Measurements from ENCODE around the gene EIF3D.

Gene EIF3D

DNA sequence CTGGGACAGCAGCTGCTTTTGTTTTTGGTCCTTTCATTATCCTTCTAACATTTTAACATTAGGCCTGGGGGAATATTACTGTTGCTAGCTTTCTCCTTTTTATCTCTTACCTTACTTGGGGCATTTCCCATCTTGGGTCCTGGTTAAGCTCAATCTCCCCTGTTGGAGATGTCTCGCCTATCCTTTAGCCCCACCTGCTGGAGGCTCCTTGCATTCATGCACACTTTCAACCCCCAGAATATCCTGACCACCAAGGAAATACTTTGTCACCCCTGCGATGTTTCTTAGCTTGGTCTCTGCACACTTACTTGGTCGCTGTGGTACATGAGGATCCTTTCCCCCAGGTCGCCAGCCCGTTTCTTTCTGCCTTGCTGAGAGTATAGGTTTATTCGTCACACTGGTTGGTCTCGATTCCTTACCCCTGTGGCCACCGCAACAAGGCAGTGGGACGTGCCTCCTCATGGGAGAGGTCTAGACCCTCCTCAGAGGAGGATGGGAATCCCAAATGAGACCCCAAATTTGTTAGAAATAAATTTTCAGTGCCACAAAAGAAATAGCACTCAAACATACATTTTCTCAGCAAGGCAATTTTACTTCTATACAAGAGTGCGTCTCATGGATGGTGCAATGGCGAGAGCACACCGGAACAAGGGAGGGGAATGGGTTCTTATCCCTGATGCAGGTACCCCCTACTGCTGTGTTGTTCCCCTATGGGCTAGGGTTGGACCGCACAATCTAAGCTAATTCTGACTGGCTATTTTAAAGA lies 42.2 kb downstream of the EIF3D start:
- H3K27me3 ChIP-seq (ENCODE audit: control insufficient read depth, insufficient read depth, low read length, poor library complexity, severe bottlenecking) = peaks cover 11% of the 10 kb centered on the region
- H3K27ac ChIP-seq (ENCODE audit: insufficient read depth, low read depth, low read length, poor library complexity, severe bottlenecking) = no peak overlapping the region
- no peaks in the 10 kb centered on the region for H3K4me1 ChIP-seq (ENCODE audit: control insufficient read depth, insufficient read depth, low read length)
- no peak overlapping the region for H3K4me3 ChIP-seq (ENCODE audit: insufficient read depth, low read depth, low read length)
- peaks cover 10% of the 10 kb centered on the region for H3K36me3 ChIP-seq (ENCODE audit: control insufficient read depth, insufficient read depth, low read length)
- 90% methylated on average over 13 of the region's 13 CpGs for WGBS, 2 experiments
- H3K9me3 ChIP-seq (ENCODE audit: control insufficient read depth, low read length) = no peaks in the 10 kb centered on the region

DNA sequence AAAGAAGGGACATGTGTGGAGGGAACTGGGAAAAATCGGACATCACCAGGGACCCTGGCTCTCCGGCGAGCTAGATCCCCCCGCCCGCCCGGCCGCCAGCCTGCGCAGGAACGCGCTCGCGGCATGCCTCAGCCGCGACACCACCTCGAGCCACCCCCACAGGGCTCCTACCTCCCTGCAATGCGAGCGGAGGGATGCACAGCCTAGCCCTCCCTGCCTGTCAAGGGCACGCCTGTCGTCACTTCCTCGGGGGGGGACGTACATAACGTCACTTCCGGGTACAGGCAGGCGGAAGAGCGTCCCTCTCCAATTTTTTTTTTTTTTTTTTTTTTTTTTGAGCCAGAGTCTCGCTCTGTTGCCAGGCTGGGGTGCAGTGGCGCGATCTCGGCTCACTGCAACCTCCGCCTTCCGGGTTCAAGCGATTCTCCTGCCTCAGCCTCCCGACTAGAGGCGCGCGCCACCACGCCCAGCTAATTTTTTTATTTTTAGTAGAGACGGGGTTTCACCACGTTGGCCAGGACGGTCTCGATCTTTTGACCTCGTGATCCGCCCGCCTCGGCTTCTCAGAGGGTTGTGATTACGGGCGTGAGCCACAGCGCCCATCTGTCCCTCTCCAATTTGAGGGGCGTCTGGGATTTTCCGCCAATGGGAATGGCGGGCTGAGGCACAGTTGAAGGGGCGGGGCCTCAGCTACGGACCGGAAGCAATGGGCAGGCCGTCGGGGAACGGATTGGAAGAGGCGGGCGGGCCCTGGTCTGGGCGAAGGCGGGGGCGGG lies 47.4 kb downstream of the EIF3D start, which contains the start of gene TXN2:
TSS of gene TXN2 (minus strand) at position 248 of the 776 bp plus-strand sequence. CDS start 803 bp downstream, outside the sequence.
- no peaks in the 10 kb centered on the region for H3K9me3 ChIP-seq (ENCODE audit: control insufficient read depth, low read length)
- peaks cover 2% of the 10 kb centered on the region for H3K36me3 ChIP-seq (ENCODE audit: control insufficient read depth, insufficient read depth, low read length)
- peaks cover 11% of the 10 kb centered on the region for H3K27me3 ChIP-seq (ENCODE audit: control insufficient read depth, insufficient read depth, low read length, poor library complexity, severe bottlenecking)
- H3K27ac ChIP-seq (ENCODE audit: insufficient read depth, low read depth, low read length, poor library complexity, severe bottlenecking) = peak within 1 kb of the TSS; percentile 91
- H3K4me1 ChIP-seq (ENCODE audit: control insufficient read depth, insufficient read depth, low read length) = peaks cover 7% of the 10 kb centered on the region
- 0% methylated on average over 62 of the region's 62 CpGs for WGBS, 2 experiments
- peak within 1 kb of the TSS; percentile 73 for H3K4me3 ChIP-seq (ENCODE audit: insufficient read depth, low read depth, low read length)

DNA sequence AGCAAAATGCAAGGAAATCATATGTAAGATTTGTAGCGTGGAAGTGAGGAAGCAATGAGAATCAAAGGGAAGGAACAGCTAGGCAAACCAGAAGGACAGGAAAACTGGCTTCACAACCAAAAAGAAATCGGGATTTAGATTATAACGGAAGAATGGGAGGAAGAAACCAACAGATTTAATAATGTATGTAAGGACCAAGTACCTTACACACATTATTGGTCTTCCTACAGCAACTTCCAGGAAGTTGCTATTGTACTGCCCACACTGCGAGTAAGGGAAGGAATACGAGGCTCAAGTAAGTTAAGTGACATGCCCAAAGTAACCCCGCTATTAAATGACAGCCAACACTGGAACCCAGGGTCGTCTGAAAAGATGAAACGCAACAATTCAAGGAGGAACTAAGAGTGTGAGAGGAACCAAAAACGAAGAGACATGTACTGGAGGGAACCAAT lies 48.0 kb downstream of the EIF3D start:
- Histone ChIP-seq H3K4me3 (ENCODE audit: insufficient read depth, low read depth, low read length) (peak overlapping the region; percentile 73), H3K4me1 (ENCODE audit: control insufficient read depth, insufficient read depth, low read length) (peaks cover 7% of the 10 kb centered on the region), H3K9me3 (ENCODE audit: control insufficient read depth, low read length) (no peaks in the 10 kb centered on the region), H3K27ac (ENCODE audit: insufficient read depth, low read depth, low read length, poor library complexity, severe bottlenecking) (no peak overlapping the region), H3K27me3 (ENCODE audit: control insufficient read depth, insufficient read depth, low read length, poor library complexity, severe bottlenecking) (peaks cover 11% of the 10 kb centered on the region), H3K36me3 (ENCODE audit: control insufficient read depth, insufficient read depth, low read length) (peaks cover 5% of the 10 kb centered on the region)
- 31 to 36% methylated on average over 9 of the region's 9 CpGs for whole genome bisulfite sequencing, 2 experiments

DNA sequence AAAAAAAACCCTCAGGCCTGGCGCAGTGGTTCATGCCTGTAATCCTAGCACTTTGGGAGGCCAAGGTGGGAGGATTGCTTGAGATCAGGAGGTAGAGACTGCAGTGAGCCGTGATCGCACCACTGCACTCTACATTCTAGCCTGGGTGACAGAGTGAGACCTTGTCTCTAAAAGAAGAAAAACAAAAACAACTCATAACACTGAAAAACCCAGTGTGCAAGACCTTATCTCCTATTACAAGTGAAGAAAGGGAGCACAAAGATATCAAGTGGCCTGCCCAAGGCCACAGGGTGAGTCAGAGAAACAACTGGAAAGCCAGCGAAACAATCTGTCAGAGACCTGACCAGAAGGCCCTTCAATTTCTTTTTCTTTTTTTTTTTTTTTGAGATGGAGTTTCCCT lies 50.0 kb downstream of the EIF3D start:
- H3K9me3 ChIP-seq (ENCODE audit: control insufficient read depth, low read length) = no peaks in the 10 kb centered on the region
- peaks cover 10% of the 10 kb centered on the region for H3K36me3 ChIP-seq (ENCODE audit: control insufficient read depth, insufficient read depth, low read length)
- peaks cover 7% of the 10 kb centered on the region for H3K4me1 ChIP-seq (ENCODE audit: control insufficient read depth, insufficient read depth, low read length)
- no peak overlapping the region for H3K4me3 ChIP-seq (ENCODE audit: insufficient read depth, low read depth, low read length)
- no peak overlapping the region for H3K27ac ChIP-seq (ENCODE audit: insufficient read depth, low read depth, low read length, poor library complexity, severe bottlenecking)
- 89 to 96% methylated on average over 4 of the region's 4 CpGs for WGBS, 2 experiments
- peaks cover 6% of the 10 kb centered on the region for H3K27me3 ChIP-seq (ENCODE audit: control insufficient read depth, insufficient read depth, low read length, poor library complexity, severe bottlenecking)

DNA sequence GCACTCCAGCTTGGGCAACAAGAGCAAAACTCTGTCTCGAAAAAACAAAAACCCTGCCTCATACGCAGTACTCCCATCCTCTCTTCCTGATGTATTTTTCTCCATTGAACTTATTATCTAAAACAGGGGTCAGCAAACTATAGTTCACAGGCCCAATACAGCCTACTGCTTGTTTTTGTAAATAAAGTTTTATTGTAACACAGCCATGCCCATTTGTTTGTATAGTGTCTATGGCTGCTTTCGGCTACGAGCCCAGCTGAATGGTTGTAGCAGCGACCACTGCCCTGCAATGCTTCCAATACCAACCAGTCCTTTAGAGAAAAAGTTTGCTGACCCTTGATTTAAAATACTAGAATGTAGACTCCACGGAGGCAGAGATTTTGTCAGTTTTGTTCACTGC lies 53.6 kb downstream of the EIF3D start:
- no peak overlapping the region for H3K4me3 ChIP-seq (ENCODE audit: insufficient read depth, low read depth, low read length)
- no peak overlapping the region for H3K27ac ChIP-seq (ENCODE audit: insufficient read depth, low read depth, low read length, poor library complexity, severe bottlenecking)
- no peaks in the 10 kb centered on the region for H3K27me3 ChIP-seq (ENCODE audit: control insufficient read depth, insufficient read depth, low read length, poor library complexity, severe bottlenecking)
- H3K36me3 ChIP-seq (ENCODE audit: control insufficient read depth, insufficient read depth, low read length) = peaks cover 13% of the 10 kb centered on the region
- H3K9me3 ChIP-seq (ENCODE audit: control insufficient read depth, low read length) = no peaks in the 10 kb centered on the region
- peaks cover 2% of the 10 kb centered on the region for H3K4me1 ChIP-seq (ENCODE audit: control insufficient read depth, insufficient read depth, low read length)
- WGBS, 2 experiments = 96 to 98% methylated on average over 6 of the region's 6 CpGs

DNA sequence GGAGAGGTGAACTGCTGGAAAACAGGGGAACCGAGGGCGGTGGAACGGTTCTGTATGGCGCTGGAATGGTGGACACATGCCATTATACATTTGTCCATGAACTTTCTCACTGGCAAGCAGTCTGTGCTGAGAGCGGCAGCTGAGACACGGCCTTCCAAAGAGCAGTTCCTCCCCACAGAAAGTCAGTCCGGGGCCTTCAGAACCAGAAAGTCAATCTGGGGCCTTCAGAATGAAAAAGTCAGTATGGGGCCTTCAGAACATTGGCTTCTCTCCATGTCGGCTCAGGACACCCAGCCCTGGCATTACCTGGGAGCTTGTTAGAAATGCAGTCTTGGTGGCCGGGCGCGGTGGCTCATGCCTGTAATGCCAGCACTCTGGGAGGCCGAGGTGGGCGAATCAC lies 56.3 kb downstream of the EIF3D start:
- 88 to 91% methylated on average over 13 of the region's 13 CpGs for WGBS, 2 experiments
- Histone ChIP-seq H3K36me3 (ENCODE audit: control insufficient read depth, insufficient read depth, low read length) (peaks cover 13% of the 10 kb centered on the region), H3K4me3 (ENCODE audit: insufficient read depth, low read depth, low read length) (no peak overlapping the region), H3K27ac (ENCODE audit: insufficient read depth, low read depth, low read length, poor library complexity, severe bottlenecking) (no peak overlapping the region), H3K9me3 (ENCODE audit: control insufficient read depth, low read length) (no peaks in the 10 kb centered on the region), H3K4me1 (ENCODE audit: control insufficient read depth, insufficient read depth, low read length) (no peaks in the 10 kb centered on the region), H3K27me3 (ENCODE audit: control insufficient read depth, insufficient read depth, low read length, poor library complexity, severe bottlenecking) (no peaks in the 10 kb centered on the region)

DNA sequence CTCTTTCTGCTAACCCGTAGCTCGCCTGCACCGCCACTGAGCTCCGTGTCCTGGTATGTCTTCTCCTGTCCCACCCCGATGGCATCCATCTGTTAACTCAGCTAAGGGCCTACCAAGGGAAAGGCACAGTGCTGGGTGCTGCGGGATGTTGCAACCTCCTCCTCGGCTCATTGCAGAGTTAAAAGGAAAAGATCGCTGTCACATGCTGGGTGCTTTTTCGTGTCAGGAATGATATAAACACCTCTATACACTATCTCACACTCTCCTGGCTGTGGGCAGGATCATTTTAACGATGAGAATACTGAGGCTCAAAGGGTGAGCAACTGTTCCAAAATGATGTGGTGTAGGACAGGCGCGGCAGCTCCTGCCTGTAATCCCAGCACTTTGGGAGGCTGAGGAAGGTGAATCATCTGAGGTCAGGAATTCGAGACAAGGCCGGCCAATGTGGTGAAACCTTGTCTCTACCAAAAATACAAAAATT lies 57.6 kb downstream of the EIF3D start:
- H3K27me3 ChIP-seq (ENCODE audit: control insufficient read depth, insufficient read depth, low read length, poor library complexity, severe bottlenecking) = no peaks in the 10 kb centered on the region
- no peaks in the 10 kb centered on the region for H3K4me1 ChIP-seq (ENCODE audit: control insufficient read depth, insufficient read depth, low read length)
- no peak overlapping the region for H3K4me3 ChIP-seq (ENCODE audit: insufficient read depth, low read depth, low read length)
- no peaks in the 10 kb centered on the region for H3K9me3 ChIP-seq (ENCODE audit: control insufficient read depth, low read length)
- WGBS, 2 experiments = 93 to 94% methylated on average over 14 of the region's 14 CpGs
- H3K27ac ChIP-seq (ENCODE audit: insufficient read depth, low read depth, low read length, poor library complexity, severe bottlenecking) = no peak overlapping the region
- peaks cover 9% of the 10 kb centered on the region for H3K36me3 ChIP-seq (ENCODE audit: control insufficient read depth, insufficient read depth, low read length)

DNA sequence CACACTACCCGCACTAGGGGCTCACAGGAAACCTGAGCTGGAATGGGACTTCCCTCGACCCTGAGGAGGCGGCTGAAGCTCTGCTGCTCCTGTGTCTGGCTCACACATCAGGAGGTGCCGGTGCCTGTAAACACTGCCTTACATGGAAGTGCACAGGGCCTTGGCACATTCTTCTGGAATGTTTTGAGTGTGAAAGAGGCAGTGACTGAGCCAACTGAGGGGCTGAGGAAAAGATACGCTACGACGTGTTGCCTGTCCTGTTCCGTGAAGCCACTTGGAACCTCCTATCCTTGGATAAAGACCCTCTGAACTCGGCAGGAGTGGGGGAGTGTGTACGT lies 58.0 kb downstream of the EIF3D start:
- 94 to 97% methylated on average over 10 of the region's 10 CpGs for WGBS, 2 experiments
- Histone ChIP-seq H3K4me1 (ENCODE audit: control insufficient read depth, insufficient read depth, low read length) (no peaks in the 10 kb centered on the region), H3K36me3 (ENCODE audit: control insufficient read depth, insufficient read depth, low read length) (peaks cover 8% of the 10 kb centered on the region), H3K9me3 (ENCODE audit: control insufficient read depth, low read length) (no peaks in the 10 kb centered on the region), H3K27ac (ENCODE audit: insufficient read depth, low read depth, low read length, poor library complexity, severe bottlenecking) (no peak overlapping the region), H3K27me3 (ENCODE audit: control insufficient read depth, insufficient read depth, low read length, poor library complexity, severe bottlenecking) (no peaks in the 10 kb centered on the region), H3K4me3 (ENCODE audit: insufficient read depth, low read depth, low read length) (no peak overlapping the region)

DNA sequence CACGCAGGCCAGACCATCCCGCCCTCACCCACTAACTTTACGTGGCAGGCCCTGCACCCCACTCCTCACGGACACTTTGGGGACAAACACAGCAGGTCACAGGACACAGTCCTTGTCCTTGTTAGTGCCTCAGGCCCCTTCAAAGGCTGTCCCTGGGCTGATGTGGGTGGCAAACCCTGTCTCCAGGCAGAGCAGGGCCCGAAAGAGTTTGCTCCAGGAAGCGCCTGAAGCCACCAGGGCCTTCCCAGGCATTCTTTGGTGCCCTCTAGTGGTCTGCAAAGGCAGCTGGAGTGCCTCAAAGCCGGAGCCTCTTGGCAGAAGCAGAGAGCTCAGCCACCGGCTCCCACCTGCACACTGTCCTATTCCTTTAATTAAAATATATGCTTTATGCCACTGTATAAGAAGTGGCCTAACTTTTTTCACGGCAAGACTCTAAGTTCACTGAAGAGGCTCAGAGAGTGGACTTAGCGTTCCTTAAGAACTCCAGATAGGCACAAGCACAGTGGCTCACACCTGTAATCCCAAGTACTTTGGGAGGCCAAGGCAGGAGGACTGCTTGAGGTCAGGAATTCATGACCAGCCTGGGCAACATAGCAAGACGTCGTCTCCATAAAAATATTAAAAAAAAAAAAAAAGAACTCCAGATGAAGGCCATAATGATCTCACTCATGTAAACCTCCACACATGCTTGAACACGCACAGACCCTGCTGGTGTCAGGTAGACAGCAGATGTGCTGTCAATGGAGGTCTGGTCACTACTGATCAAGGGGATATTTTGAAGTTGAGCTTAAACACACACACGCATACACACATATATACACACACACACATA lies 58.6 kb downstream of the EIF3D start:
- H3K36me3 ChIP-seq (ENCODE audit: control insufficient read depth, insufficient read depth, low read length) = peaks cover 5% of the 10 kb centered on the region
- WGBS, 2 experiments = 64 to 65% methylated on average over 14 of the region's 14 CpGs
- no peaks in the 10 kb centered on the region for H3K4me1 ChIP-seq (ENCODE audit: control insufficient read depth, insufficient read depth, low read length)
- H3K27ac ChIP-seq (ENCODE audit: insufficient read depth, low read depth, low read length, poor library complexity, severe bottlenecking) = no peak overlapping the region
- H3K9me3 ChIP-seq (ENCODE audit: control insufficient read depth, low read length) = no peaks in the 10 kb centered on the region
- H3K27me3 ChIP-seq (ENCODE audit: control insufficient read depth, insufficient read depth, low read length, poor library complexity, severe bottlenecking) = no peaks in the 10 kb centered on the region
- H3K4me3 ChIP-seq (ENCODE audit: insufficient read depth, low read depth, low read length) = no peak overlapping the region

Measured in ectodermal cell (in vitro differentiated cells).